Loucy (cell line): ENCODE results near the gene ITPK1.

Experiments used
- EZH2phosphoT487 ChIP-seq: fragments of 200-600 bp; IDR thresholded peaks from 2 replicates; pipeline ENCODE4 v1.6.1; 2018; ENCODE audit warnings: antibody characterized with exemption, mild to moderate bottlenecking, moderate library complexity, borderline replicate concordance
- TF ChIP-seq, protein P1 (sequence below): fragments of 200-600 bp; sonication (generic); conservative IDR thresholded peaks from 2 replicates; pipeline ENCODE4 v1.5.1; 2014; ENCODE audit warnings: mild to moderate bottlenecking, antibody characterized with exemption, low read length

DNA sequence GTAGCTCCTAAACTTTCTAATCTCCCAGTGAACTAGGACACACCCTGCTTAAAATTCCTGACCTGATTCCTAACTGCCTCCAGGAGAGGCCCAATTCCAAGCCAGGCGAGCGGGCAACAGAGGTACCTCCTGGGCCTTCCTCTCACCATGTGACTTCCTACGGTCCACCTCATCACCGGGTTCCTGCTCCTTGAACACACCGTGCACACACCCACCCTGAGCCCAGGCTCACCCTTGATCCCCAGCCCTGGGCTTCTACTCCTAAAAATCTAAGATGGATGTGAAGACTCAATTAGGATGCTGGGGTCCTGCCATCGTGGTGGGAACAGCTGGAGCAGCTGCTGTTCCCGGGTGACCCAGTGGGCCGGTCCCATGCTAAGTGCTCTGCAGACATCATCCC is 124.2 kb downstream of the ITPK1 start:
- TF ChIP-seq, protein P1, sequence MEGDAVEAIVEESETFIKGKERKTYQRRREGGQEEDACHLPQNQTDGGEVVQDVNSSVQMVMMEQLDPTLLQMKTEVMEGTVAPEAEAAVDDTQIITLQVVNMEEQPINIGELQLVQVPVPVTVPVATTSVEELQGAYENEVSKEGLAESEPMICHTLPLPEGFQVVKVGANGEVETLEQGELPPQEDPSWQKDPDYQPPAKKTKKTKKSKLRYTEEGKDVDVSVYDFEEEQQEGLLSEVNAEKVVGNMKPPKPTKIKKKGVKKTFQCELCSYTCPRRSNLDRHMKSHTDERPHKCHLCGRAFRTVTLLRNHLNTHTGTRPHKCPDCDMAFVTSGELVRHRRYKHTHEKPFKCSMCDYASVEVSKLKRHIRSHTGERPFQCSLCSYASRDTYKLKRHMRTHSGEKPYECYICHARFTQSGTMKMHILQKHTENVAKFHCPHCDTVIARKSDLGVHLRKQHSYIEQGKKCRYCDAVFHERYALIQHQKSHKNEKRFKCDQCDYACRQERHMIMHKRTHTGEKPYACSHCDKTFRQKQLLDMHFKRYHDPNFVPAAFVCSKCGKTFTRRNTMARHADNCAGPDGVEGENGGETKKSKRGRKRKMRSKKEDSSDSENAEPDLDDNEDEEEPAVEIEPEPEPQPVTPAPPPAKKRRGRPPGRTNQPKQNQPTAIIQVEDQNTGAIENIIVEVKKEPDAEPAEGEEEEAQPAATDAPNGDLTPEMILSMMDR, result no peak
- TF ChIP-seq EZH2phosphoT487, result no peak
